Measurements from ENCODE around the gene MAL. TPM values are rescaled to one million over a fixed set of nuclear protein-coding genes. Genes with fewer than 3 reads are reported as not detected.

The MAL gene
- total RNA-seq, 1 experiment from 2014 or later, result 1.6 TPM

DNA sequence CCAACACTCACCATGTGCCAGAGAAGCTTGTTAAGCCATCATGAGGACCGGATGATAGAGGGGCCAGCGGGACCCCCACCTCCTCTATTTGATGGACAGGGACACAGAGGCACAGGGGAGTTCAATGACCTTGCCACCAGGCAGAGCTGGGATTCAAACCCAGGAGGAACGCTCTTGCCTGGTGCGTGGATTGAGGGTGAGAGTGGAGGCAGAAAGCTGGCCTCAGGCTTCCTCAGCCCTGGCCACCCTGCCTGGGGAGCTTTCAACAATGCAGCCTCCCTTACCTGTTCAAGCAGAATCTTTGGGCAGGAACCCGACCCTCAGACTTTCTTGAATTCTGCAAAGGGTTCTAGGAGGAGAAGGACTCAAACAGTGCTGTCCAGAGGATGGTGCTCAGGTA, 39.9 kb upstream of the MAL start:
- ChIA-PET POLR2A (ENCODE audit: unreplicated experiment) (no interaction called here), CTCF (interaction anchor here (1.1 kb wide), 1 partner anchor 130 kb away, joined by 8 read pairs; no protein-coding TSS in a partner anchor)
- ATAC-seq (no peak), DNase-seq (no peak)
- Histone ChIP-seq H3K36me3 (ENCODE audit: low read depth, low read length) (no peaks in the 10 kb centered on the region), H3K9me2 (replicated peaks; ENCODE audit: low read length) (no peaks in the 10 kb centered on the region), H3K9ac (ENCODE audit: low read length) (no peak overlapping the region), H4K20me1 (ENCODE audit: low read length) (no peaks in the 10 kb centered on the region), H3K79me2 (ENCODE audit: low read length) (no peaks in the 10 kb centered on the region), H3K4me1 (ENCODE audit: insufficient read depth, low read length) (no peaks in the 10 kb centered on the region), H3K27ac (ENCODE audit: low read length) (no peak overlapping the region), H3K4me2 (ENCODE audit: low read length) (no peak overlapping the region), H3K9me3 (ENCODE audit: low read length) (no peaks in the 10 kb centered on the region), H2AFZ (ENCODE audit: low read length) (no peak overlapping the region), H3K4me3 (ENCODE audit: low read length) (no peak overlapping the region), H3F3A (ENCODE audit: low read length, unreplicated experiment) (no peaks in the 10 kb centered on the region), H3K27me3 (ENCODE audit: low read length) (peaks cover 28% of the 10 kb centered on the region)
- intact Hi-C loops (cut with micrococcal nuclease), result no loop called here
- no TSS peak for BruUV-seq (replicated peaks)
- TF ChIP-seq, protein P1, sequence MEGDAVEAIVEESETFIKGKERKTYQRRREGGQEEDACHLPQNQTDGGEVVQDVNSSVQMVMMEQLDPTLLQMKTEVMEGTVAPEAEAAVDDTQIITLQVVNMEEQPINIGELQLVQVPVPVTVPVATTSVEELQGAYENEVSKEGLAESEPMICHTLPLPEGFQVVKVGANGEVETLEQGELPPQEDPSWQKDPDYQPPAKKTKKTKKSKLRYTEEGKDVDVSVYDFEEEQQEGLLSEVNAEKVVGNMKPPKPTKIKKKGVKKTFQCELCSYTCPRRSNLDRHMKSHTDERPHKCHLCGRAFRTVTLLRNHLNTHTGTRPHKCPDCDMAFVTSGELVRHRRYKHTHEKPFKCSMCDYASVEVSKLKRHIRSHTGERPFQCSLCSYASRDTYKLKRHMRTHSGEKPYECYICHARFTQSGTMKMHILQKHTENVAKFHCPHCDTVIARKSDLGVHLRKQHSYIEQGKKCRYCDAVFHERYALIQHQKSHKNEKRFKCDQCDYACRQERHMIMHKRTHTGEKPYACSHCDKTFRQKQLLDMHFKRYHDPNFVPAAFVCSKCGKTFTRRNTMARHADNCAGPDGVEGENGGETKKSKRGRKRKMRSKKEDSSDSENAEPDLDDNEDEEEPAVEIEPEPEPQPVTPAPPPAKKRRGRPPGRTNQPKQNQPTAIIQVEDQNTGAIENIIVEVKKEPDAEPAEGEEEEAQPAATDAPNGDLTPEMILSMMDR (conservative IDR thresholded peaks at IDR 0.05; ENCODE audit: low read depth, low read length), result no peak

DNA sequence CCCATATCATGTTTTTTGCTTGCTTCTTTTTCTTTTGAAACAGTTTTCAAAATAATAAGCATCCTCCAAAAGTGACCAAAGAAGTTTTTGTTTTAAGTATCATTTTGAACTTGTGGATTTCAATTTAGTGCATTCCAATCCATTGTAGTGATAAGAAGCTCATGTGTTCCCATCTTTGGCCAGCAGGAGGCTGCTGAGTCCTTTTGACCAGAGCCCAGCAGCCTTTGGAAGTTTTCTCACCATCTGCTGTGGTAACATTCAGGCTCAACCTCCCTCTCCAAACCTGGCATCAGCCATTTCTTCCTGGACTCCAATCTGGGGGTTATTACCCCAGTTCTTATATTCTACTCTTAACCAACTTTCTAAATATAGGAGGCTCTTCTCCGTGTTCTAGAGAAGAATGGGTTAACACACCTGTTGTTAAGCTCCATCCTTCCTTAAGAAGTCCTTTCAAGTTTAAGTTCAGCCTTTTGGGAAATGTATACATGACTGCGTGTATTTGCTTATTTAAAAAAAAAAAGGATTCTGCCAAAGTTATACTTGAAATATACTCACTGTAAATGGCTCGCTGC, 39.0 kb upstream of the MAL start:
- CTCF ChIA-PET, result interaction anchor here (0.7 to 1.1 kb wide), 2 partner anchors 81 to 129 kb away, joined by 4 to 8 read pairs; no protein-coding TSS in a partner anchor
- H3K79me2 ChIP-seq (ENCODE audit: low read length), result no peaks in the 10 kb centered on the region
- peaks cover 33% of the 10 kb centered on the region for H3K27me3 ChIP-seq (ENCODE audit: low read length)
- intact Hi-C loops (cut with micrococcal nuclease), result no loop called here
- no peak overlapping the region for H3K27ac ChIP-seq (ENCODE audit: low read length)
- TF ChIP-seq, protein P1 (conservative IDR thresholded peaks at IDR 0.05; ENCODE audit: low read depth, low read length), result peak; percentile 74
- TF ChIP-seq EZH2 (IDR thresholded peaks at IDR 0.05; ENCODE audit: low read length, unreplicated experiment), result no peak
- TF ChIP-seq EZH2phosphoT487 (IDR thresholded peaks at IDR 0.05; ENCODE audit: borderline replicate concordance, low read length), result no peak
- ATAC-seq (peak; percentile 84), DNase-seq (peak; percentile 80)
- no peak overlapping the region for H3K4me2 ChIP-seq (ENCODE audit: low read length)
- no peaks in the 10 kb centered on the region for H3F3A ChIP-seq (ENCODE audit: low read length, unreplicated experiment)
- no peak overlapping the region for H3K9ac ChIP-seq (ENCODE audit: low read length)
- POLR2A ChIA-PET (ENCODE audit: unreplicated experiment), result interaction anchor here (0.6 to 0.7 kb wide), 2 partner anchors 66 to 737 kb away, joined by 5 to 6 read pairs; no protein-coding TSS in a partner anchor
- H3K9me3 ChIP-seq (ENCODE audit: low read length), result no peaks in the 10 kb centered on the region
- no peaks in the 10 kb centered on the region for H3K9me2 ChIP-seq (replicated peaks; ENCODE audit: low read length)
- BruUV-seq (replicated peaks), result no TSS peak
- no peak overlapping the region for H2AFZ ChIP-seq (ENCODE audit: low read length)
- H3K4me1 ChIP-seq (ENCODE audit: insufficient read depth, low read length), result no peaks in the 10 kb centered on the region
- H4K20me1 ChIP-seq (ENCODE audit: low read length), result no peaks in the 10 kb centered on the region
- no peak overlapping the region for H3K4me3 ChIP-seq (ENCODE audit: low read length)
- no peaks in the 10 kb centered on the region for H3K36me3 ChIP-seq (ENCODE audit: low read depth, low read length)

DNA sequence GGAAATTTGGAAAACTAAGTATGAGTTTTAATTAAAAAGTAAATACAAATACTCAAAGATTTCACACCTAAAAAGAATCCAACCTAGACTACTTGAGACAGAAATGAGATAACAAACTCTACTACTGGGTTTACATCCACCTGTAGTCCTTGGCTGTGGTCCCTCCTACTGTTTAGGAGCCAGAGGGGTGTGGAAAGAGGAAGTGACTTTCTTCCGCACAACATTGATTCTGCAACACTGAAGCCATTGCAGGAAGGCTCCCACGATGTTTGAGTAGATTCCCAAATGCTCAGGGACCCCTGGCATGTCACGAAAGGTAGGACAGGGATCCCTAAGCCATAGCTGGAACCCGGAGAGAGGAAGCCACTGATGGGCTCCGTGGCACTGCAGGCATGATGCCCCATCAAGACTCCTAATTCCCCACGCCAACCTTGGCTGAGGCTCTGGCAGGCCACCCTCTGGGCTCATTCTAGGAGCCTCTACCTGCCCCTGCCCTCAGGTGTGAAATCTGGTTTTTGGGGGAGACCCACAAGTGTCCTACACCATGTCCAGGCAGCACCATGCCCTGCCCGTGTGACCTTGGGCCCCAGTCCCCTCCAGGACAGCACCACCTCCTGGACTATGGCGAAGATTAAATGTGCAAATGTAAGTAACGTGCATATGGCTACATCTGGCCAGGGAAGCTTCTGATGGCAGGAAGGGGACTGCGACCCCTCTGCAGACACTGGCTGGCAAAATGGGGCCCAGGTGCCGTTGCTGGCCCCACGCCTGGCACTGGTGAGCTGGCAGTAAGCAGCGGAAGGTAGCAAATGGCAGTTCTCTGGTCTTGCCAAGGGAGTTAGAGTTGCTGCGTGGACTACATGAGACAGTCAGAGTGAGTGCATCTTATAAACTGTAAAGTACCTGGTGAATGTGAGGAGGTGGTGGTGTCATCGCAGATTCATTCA, 38.2 kb upstream of the MAL start:
- ChIA-PET POLR2A (ENCODE audit: unreplicated experiment) (no interaction called here), CTCF (no interaction called here)
- no peak for ATAC-seq
- Histone ChIP-seq H2AFZ (ENCODE audit: low read length) (no peak overlapping the region), H3K4me3 (ENCODE audit: low read length) (no peak overlapping the region), H4K20me1 (ENCODE audit: low read length) (no peaks in the 10 kb centered on the region), H3K4me1 (ENCODE audit: insufficient read depth, low read length) (no peaks in the 10 kb centered on the region), H3K9me2 (replicated peaks; ENCODE audit: low read length) (no peaks in the 10 kb centered on the region), H3K9me3 (ENCODE audit: low read length) (no peaks in the 10 kb centered on the region), H3K79me2 (ENCODE audit: low read length) (no peaks in the 10 kb centered on the region), H3K4me2 (ENCODE audit: low read length) (no peak overlapping the region), H3K27me3 (ENCODE audit: low read length) (peaks cover 33% of the 10 kb centered on the region), H3K9ac (ENCODE audit: low read length) (no peak overlapping the region), H3K27ac (ENCODE audit: low read length) (no peak overlapping the region), H3K36me3 (ENCODE audit: low read depth, low read length) (no peaks in the 10 kb centered on the region), H3F3A (ENCODE audit: low read length, unreplicated experiment) (no peaks in the 10 kb centered on the region)
- no peak for DNase-seq
- TF ChIP-seq EZH2phosphoT487 (IDR thresholded peaks at IDR 0.05; ENCODE audit: borderline replicate concordance, low read length), result no peak
- TF ChIP-seq EZH2 (IDR thresholded peaks at IDR 0.05; ENCODE audit: low read length, unreplicated experiment), result no peak
- TF ChIP-seq, protein P1 (conservative IDR thresholded peaks at IDR 0.05; ENCODE audit: low read depth, low read length), result no peak
- intact Hi-C loops (cut with micrococcal nuclease), result no loop called here
- BruUV-seq (replicated peaks), result no TSS peak
